HepG2 (cell line): ENCODE measurements around the gene RHBDL1. TPM values are rescaled to one million over a fixed set of nuclear protein-coding genes. Genes with fewer than 3 reads are reported as not detected.

Source experiments
- GLMP ChIP-seq: sonication (generic); formaldehyde crosslinking; IDR thresholded peaks from 2 replicates; pipeline ENCODE4 v1.9.0; 2021; ENCODE audit warnings: missing genetic modification reagents, mild to moderate bottlenecking, borderline replicate concordance
- HDAC1 ChIP-seq: sonication (generic); formaldehyde crosslinking; IDR thresholded peaks from 2 replicates; pipeline ENCODE4 v1.5.1; 2020; ENCODE audit warnings: mild to moderate bottlenecking, missing genetic modification reagents
- POLR2AphosphoS5 ChIP-seq: IDR thresholded peaks from 2 replicates; pipeline ENCODE4 v1.6.1; 2012; ENCODE audit warnings: low read depth, low read length
- RNF219 ChIP-seq: sonication (generic); formaldehyde crosslinking; IDR thresholded peaks from 2 replicates; pipeline ENCODE4 v1.5.0; 2020; ENCODE audit warnings: mild to moderate bottlenecking, missing genetic modification reagents
- THAP11 ChIP-seq: IDR thresholded peaks from 2 replicates; pipeline ENCODE4 v1.6.1; 2016; ENCODE audit warnings: missing biosample characterization, missing genetic modification reagents
- TRAFD1 ChIP-seq: sonication (generic); formaldehyde crosslinking; IDR thresholded peaks from 2 replicates; pipeline ENCODE4 v1.5.1; 2020; ENCODE audit warnings: missing genetic modification reagents, mild to moderate bottlenecking, borderline replicate concordance
- ZBTB21 ChIP-seq: sonication (generic); formaldehyde crosslinking; IDR thresholded peaks from 2 replicates; pipeline ENCODE4 v1.4.0; 2020; ENCODE audit warnings: missing genetic modification reagents
- ZMAT5 ChIP-seq: sonication (generic); formaldehyde crosslinking; IDR thresholded peaks from 2 replicates; pipeline ENCODE4 v1.5.0; 2020; ENCODE audit warnings: mild to moderate bottlenecking, low read depth, missing genetic modification reagents, borderline replicate concordance
- ZNF343 ChIP-seq: sonication (generic); formaldehyde crosslinking; IDR thresholded peaks from 2 replicates; pipeline ENCODE4 v1.4.0; 2020; ENCODE audit warnings: mild to moderate bottlenecking, missing genetic modification reagents
- ZNF407 ChIP-seq: sonication (generic); formaldehyde crosslinking; IDR thresholded peaks from one replicate; pipeline ENCODE4 v1.5.1; 2020; ENCODE audit warnings: mild to moderate bottlenecking, missing genetic modification reagents; ENCODE audit errors: not compliant biosample characterization
- ZNF414 ChIP-seq: sonication (generic); formaldehyde crosslinking; IDR thresholded peaks from 2 replicates; pipeline ENCODE4 v1.5.0; 2020; ENCODE audit warnings: missing genetic modification reagents
- ZNF557 ChIP-seq: sonication (generic); formaldehyde crosslinking; IDR thresholded peaks from 2 replicates; pipeline ENCODE4 v1.4.0; 2020; ENCODE audit warnings: missing genetic modification reagents
- ZNF746 ChIP-seq: sonication (generic); formaldehyde crosslinking; IDR thresholded peaks from 2 replicates; pipeline ENCODE4 v1.8.0; 2022; ENCODE audit warnings: mild to moderate bottlenecking, missing genetic modification reagents
- polyA plus RNA-seq, 8 experiments: library from polyadenylated mRNA; depleted of rRNA in 3 of 8; stranded (reverse) in 7 of 8; unstranded in 1 of 8; fragments of >200 nt; fragmentation: Illumina TruSeq in 4 of 8; extraction: Trizol in 4 of 8; gene quantifications; 2 replicates each; pipeline versions ENCODE4 v1.2.1 to v1.2.3, GENCODE V29; 2011 to 2016; ENCODE audit warnings: low read depth in 4 of 8, missing spikeins in 1 of 8, mixed read lengths in 1 of 8; ENCODE audit not compliant: insufficient read depth in 1 of 8
- total RNA-seq, 5 experiments: library from RNA; depleted of rRNA; stranded (reverse); fragments of >200 nt; fragmentation: Illumina TruSeq; extraction: Trizol; gene quantifications; 2 replicates each; pipeline ENCODE4 v1.2.3, GENCODE V29; 2016; ENCODE audit warnings: low read depth in 1 of 5

RHBDL1 gene
- total and polyA plus RNA-seq, 2 of the 13 experiments (the other 11 are each of a cell fraction or from before 2014, with no cell fraction given) = 1.8 to 3.8 TPM

GRCh38 chr16:720990-721764 lies 45.7 kb downstream of the RHBDL1 start, which contains the start of gene ANTKMT (continued):
- TF ChIP-seq GLMP (CRISPR knock-in tag) (no peak), ZNF557 (CRISPR knock-in tag) (peak; percentile 69; the same call in 1 of the 2 replicates), RNF219 (CRISPR knock-in tag) (no peak; the same call in 1 of the 2 replicates), ZNF414 (CRISPR knock-in tag) (no peak), ZMAT5 (CRISPR knock-in tag) (no peak), ZNF746 (CRISPR knock-in tag) (no peak; the same call in 1 of the 2 replicates), ZNF343 (CRISPR knock-in tag) (peak; percentile 48; the same call in 1 of the 2 replicates), THAP11 (CRISPR knock-in tag) (peak; percentile 90), POLR2AphosphoS5 (peak; percentile 70), TRAFD1 (CRISPR knock-in tag) (no peak), ZNF407 (CRISPR knock-in tag) (peak; percentile 3), ZBTB21 (no peak), HDAC1 (peak; percentile 70)
